WTC11 (cell line): ENCODE measurements around the gene RARB. TPM values are rescaled to one million over a fixed set of nuclear protein-coding genes. Genes with fewer than 3 reads are reported as not detected.

Source experiments
- ATAC-seq: fragments of 200-7000 bp; cut with Tn5 transposase; 2 replicates; pipeline ENCODE4 v1.10.0; 2021; ENCODE audit warnings: mild to moderate bottlenecking, moderate library complexity
- CTCF ChIA-PET: fragments of 300-600 bp; sonication (Branson Sonifier 250); formaldehyde crosslinking; loops from one replicate; lab custom pipeline; 2021; ENCODE audit warnings: antibody characterized with exemption; lab: Charles Lee
- POLR2A ChIA-PET: fragments of 350-600 bp; sonication (Branson Sonifier 250); formaldehyde crosslinking; loops from one replicate; lab custom pipeline; 2021; ENCODE audit warnings: antibody characterized with exemption; lab: Charles Lee
- DNase-seq: peaks from one replicate; pipeline ENCODE4 v3.0.0; 2021; ENCODE audit warnings: low spot score
- H3K27ac Mint-ChIP-seq: 2 replicates; pipeline ENCODE4 v1.8.0; 2021; ENCODE audit warnings: mixed read lengths
- H3K27me3 Mint-ChIP-seq: 2 replicates; pipeline ENCODE4 v1.8.0; 2021; ENCODE audit warnings: low read depth, mild to moderate bottlenecking, moderate library complexity, mixed read lengths
- H3K36me3 Mint-ChIP-seq: 2 replicates; pipeline ENCODE4 v1.8.0; 2021; ENCODE audit warnings: mixed read lengths
- H3K4me1 Mint-ChIP-seq: 2 replicates; pipeline ENCODE4 v1.8.0; 2022; ENCODE audit warnings: mixed read lengths
- H3K4me3 Mint-ChIP-seq: 2 replicates; pipeline ENCODE4 v1.8.0; 2021; ENCODE audit warnings: mild to moderate bottlenecking, moderate library complexity, mixed read lengths
- H3K9me3 Mint-ChIP-seq: 2 replicates; pipeline ENCODE4 v1.8.0; 2021; ENCODE audit warnings: mixed read lengths
- ARID4B ChIP-seq: sonication (generic); formaldehyde crosslinking; IDR thresholded peaks from 2 replicates; pipeline ENCODE4 v1.8.0; 2023; ENCODE audit warnings: missing genetic modification reagents, mild to moderate bottlenecking, borderline replicate concordance
- ATF6 ChIP-seq: sonication (generic); formaldehyde crosslinking; IDR thresholded peaks from 2 replicates; pipeline ENCODE4 v1.8.1; 2023; ENCODE audit warnings: mild to moderate bottlenecking, missing genetic modification reagents
- GABPB1 ChIP-seq: sonication (generic); formaldehyde crosslinking; IDR thresholded peaks from 2 replicates; pipeline ENCODE4 v1.8.1; 2023; ENCODE audit warnings: mild to moderate bottlenecking, missing genetic modification reagents
- JUN ChIP-seq: sonication (generic); formaldehyde crosslinking; IDR thresholded peaks from 2 replicates; pipeline ENCODE4 v1.8.0; 2023; ENCODE audit warnings: mild to moderate bottlenecking, missing genetic modification reagents
- MXD4 ChIP-seq: fragments of 250-450 bp; sonication (Bioruptor Pico); IDR thresholded peaks from 2 replicates; pipeline ENCODE4 v1.8.0; 2021; ENCODE audit warnings: mild to moderate bottlenecking, moderate library complexity, borderline replicate concordance
- NR2C2 ChIP-seq: sonication (generic); formaldehyde crosslinking; IDR thresholded peaks from 2 replicates; pipeline ENCODE4 v1.8.0; 2022; ENCODE audit warnings: mild to moderate bottlenecking, missing genetic modification reagents
- PRRX2 ChIP-seq: fragments of 250-450 bp; sonication (Bioruptor Pico); IDR thresholded peaks from 2 replicates; pipeline ENCODE4 v1.8.0; 2021; ENCODE audit warnings: mild to moderate bottlenecking
- RORB ChIP-seq: fragments of 250-450 bp; sonication (Bioruptor Pico); IDR thresholded peaks from 2 replicates; pipeline ENCODE4 v1.9.0; 2021; ENCODE audit warnings: mild to moderate bottlenecking
- SMAD3 ChIP-seq: sonication (generic); formaldehyde crosslinking; IDR thresholded peaks from 2 replicates; pipeline ENCODE4 v1.8.0; 2022; ENCODE audit warnings: missing genetic modification reagents, mild to moderate bottlenecking, borderline replicate concordance
- SOX15 ChIP-seq: fragments of 250-450 bp; sonication (Bioruptor Pico); IDR thresholded peaks from 2 replicates; pipeline ENCODE4 v1.9.0; 2021; ENCODE audit warnings: mild to moderate bottlenecking
- SP1 ChIP-seq: sonication (generic); formaldehyde crosslinking; conservative IDR thresholded peaks from 2 replicates; pipeline ENCODE4 v1.8.1; 2022; ENCODE audit warnings: missing genetic modification reagents
- STAT6 ChIP-seq: sonication (generic); formaldehyde crosslinking; conservative IDR thresholded peaks from 2 replicates; pipeline ENCODE4 v1.8.1; 2023; ENCODE audit warnings: mild to moderate bottlenecking, low read depth, missing genetic modification reagents, moderate library complexity
- TEAD1 ChIP-seq: sonication (generic); formaldehyde crosslinking; IDR thresholded peaks from 2 replicates; pipeline ENCODE4 v1.8.0; 2022; ENCODE audit warnings: mild to moderate bottlenecking, missing genetic modification reagents
- TEAD4 ChIP-seq: sonication (generic); formaldehyde crosslinking; IDR thresholded peaks from 2 replicates; pipeline ENCODE4 v1.8.0; 2022; ENCODE audit warnings: mild to moderate bottlenecking, missing genetic modification reagents
- ZNF138 ChIP-seq: sonication (generic); formaldehyde crosslinking; conservative IDR thresholded peaks from 2 replicates; pipeline ENCODE4 v1.8.1; 2022; ENCODE audit warnings: mild to moderate bottlenecking, moderate library complexity, missing genetic modification reagents
- ZNF416 ChIP-seq: fragments of 250-450 bp; sonication (Bioruptor Pico); IDR thresholded peaks from 2 replicates; pipeline ENCODE4 v1.9.0; 2021; ENCODE audit warnings: mild to moderate bottlenecking, inconsistent platforms
- ZNF512 ChIP-seq: sonication (generic); formaldehyde crosslinking; IDR thresholded peaks from 2 replicates; pipeline ENCODE4 v1.8.1; 2022; ENCODE audit warnings: missing genetic modification reagents, borderline replicate concordance
- ZSCAN18 ChIP-seq: fragments of 250-450 bp; sonication (Bioruptor Pico); IDR thresholded peaks from 2 replicates; pipeline ENCODE4 v2.1.2; 2022; ENCODE audit warnings: mild to moderate bottlenecking, moderate library complexity
- total RNA-seq: library from RNA; stranded (reverse); gene quantifications from 3 replicates; pipeline ENCODE4 v1.2.3, GENCODE V29; 2021
- TF ChIP-seq, protein P1 (sequence below): sonication (generic); formaldehyde crosslinking; IDR thresholded peaks from 2 replicates; pipeline ENCODE4 v1.8.1; 2022; ENCODE audit warnings: low read depth, mild to moderate bottlenecking, moderate library complexity, missing genetic modification reagents, borderline replicate concordance
- TF ChIP-seq, protein P2 (sequence below): sonication (generic); formaldehyde crosslinking; IDR thresholded peaks from 2 replicates; pipeline ENCODE4 v1.8.1; 2023; ENCODE audit warnings: mild to moderate bottlenecking, missing genetic modification reagents, moderate library complexity
- TF ChIP-seq, protein P3 (sequence below): sonication (generic); formaldehyde crosslinking; IDR thresholded peaks from 2 replicates; pipeline ENCODE4 v1.8.0; 2022; ENCODE audit warnings: mild to moderate bottlenecking, missing genetic modification reagents

The RARB gene
- total RNA-seq, 1 experiment from 2014 or later = not detected

DNA sequence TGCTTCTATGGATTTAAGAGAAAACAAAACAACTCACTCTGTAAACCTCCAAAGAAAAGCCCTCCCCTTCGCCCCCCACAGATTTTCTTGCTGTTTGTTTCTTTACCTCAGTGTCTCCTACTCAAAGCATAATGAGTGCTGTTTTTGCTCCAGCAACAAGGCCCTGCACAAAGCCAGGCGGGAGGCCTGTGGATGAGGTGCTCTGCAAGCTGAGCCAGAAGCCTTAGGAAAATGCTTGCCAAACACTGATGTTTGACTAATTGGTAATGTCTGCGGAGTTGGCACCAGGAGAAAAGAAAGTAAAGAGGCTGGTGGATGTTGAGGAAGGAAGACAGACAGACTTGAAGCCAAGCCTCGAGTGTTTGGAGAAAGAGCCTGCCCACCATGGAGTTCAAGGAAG, 99.7 kb downstream of the RARB start:
- POLR2A ChIA-PET = no interaction called here
- DNase-seq = no peak
- Mint-ChIP-seq H3K9me3 (peaks cover 26% of the 10 kb centered on the region), H3K4me3 (no peak overlapping the region), H3K36me3 (peaks cover 6% of the 10 kb centered on the region; the same call in 1 of the 2 replicates), H3K27me3 (no peaks in the 10 kb centered on the region), H3K4me1 (peaks cover 2% of the 10 kb centered on the region; the same call in 1 of the 2 replicates), H3K27ac (no peak overlapping the region)
- no peak for ATAC-seq
- CTCF ChIA-PET = no interaction called here
- no peak for TF ChIP-seq TEAD4
- TF ChIP-seq SMAD3 (CRISPR knock-in tag) = no peak
- TF ChIP-seq ZNF512 (CRISPR knock-in tag) = no peak
- no peak for TF ChIP-seq MXD4 (CRISPR knock-in tag)
- no peak for TF ChIP-seq ZNF138 (CRISPR knock-in tag)

DNA sequence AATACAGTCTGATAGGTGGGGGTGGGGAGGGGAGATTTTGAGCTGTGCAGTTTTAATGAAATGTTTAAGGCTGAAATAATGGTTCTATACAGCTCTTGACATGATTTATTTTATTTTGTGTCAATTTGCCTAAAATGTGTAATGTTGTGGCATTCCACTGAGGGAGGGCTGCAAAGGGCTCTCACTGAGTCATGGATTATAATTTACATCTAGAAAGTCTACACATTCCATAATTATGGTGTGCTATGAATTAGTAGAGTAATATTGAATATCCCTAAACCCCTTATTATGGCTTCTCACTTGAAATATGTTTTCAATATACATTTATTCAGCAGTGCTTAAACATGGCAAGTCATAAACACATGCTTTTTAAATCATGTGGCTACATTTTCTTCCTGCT, 103.9 kb downstream of the RARB start:
- DNase-seq (no peak), ATAC-seq (no peak)
- Mint-ChIP-seq H3K27me3 (no peaks in the 10 kb centered on the region; the same call in 1 of the 2 replicates), H3K27ac (no peak overlapping the region), H3K9me3 (peaks cover 26% of the 10 kb centered on the region), H3K36me3 (peaks cover 6% of the 10 kb centered on the region; the same call in 1 of the 2 replicates), H3K4me3 (no peak overlapping the region), H3K4me1 (peaks cover 2% of the 10 kb centered on the region; the same call in 1 of the 2 replicates)
- ChIA-PET POLR2A (no interaction called here), CTCF (interaction anchor here (0.6 to 1.2 kb wide), 3 partner anchors 23 to 598 kb away, joined by 3 to 4 read pairs (median 3); no protein-coding TSS in a partner anchor)
- TF ChIP-seq STAT6 (CRISPR knock-in tag) = no peak
- no peak for TF ChIP-seq NR2C2 (CRISPR knock-in tag)
- TF ChIP-seq SP1 (CRISPR knock-in tag) = no peak
- TF ChIP-seq ZSCAN18 (CRISPR knock-in tag) = no peak
- no peak for TF ChIP-seq RORB (CRISPR knock-in tag)
- TF ChIP-seq, protein P1, sequence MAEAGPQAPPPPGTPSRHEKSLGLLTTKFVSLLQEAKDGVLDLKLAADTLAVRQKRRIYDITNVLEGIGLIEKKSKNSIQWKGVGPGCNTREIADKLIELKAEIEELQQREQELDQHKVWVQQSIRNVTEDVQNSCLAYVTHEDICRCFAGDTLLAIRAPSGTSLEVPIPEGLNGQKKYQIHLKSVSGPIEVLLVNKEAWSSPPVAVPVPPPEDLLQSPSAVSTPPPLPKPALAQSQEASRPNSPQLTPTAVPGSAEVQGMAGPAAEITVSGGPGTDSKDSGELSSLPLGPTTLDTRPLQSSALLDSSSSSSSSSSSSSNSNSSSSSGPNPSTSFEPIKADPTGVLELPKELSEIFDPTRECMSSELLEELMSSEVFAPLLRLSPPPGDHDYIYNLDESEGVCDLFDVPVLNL (CRISPR knock-in tag) = no peak
- TF ChIP-seq ARID4B (CRISPR knock-in tag) = no peak
- no peak for TF ChIP-seq SOX15 (CRISPR knock-in tag)
- TF ChIP-seq ZNF416 (CRISPR knock-in tag) = no peak
- TF ChIP-seq, protein P2, sequence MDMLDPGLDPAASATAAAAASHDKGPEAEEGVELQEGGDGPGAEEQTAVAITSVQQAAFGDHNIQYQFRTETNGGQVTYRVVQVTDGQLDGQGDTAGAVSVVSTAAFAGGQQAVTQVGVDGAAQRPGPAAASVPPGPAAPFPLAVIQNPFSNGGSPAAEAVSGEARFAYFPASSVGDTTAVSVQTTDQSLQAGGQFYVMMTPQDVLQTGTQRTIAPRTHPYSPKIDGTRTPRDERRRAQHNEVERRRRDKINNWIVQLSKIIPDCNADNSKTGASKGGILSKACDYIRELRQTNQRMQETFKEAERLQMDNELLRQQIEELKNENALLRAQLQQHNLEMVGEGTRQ (CRISPR knock-in tag) = no peak
- TF ChIP-seq TEAD1 (CRISPR knock-in tag) = no peak
- TF ChIP-seq, protein P3, sequence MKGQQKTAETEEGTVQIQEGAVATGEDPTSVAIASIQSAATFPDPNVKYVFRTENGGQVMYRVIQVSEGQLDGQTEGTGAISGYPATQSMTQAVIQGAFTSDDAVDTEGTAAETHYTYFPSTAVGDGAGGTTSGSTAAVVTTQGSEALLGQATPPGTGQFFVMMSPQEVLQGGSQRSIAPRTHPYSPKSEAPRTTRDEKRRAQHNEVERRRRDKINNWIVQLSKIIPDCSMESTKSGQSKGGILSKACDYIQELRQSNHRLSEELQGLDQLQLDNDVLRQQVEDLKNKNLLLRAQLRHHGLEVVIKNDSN = no peak
- TF ChIP-seq JUN (CRISPR knock-in tag) = no peak
- TF ChIP-seq GABPB1 (CRISPR knock-in tag) = no peak
- no peak for TF ChIP-seq ATF6
- no peak for TF ChIP-seq PRRX2
